ENCODE measurements around the gene UNK. TPM values are rescaled to one million over a fixed set of nuclear protein-coding genes. Genes with fewer than 3 reads are reported as not detected.
"Not testable (repeated sequence)": the region's sequence is repeated elsewhere in the genome, so short reads cannot be mapped to it uniquely, and the experiment has no call there.

Gene UNK
- total RNA-seq, 1 experiment from 2014 or later: 51.4 TPM

DNA sequence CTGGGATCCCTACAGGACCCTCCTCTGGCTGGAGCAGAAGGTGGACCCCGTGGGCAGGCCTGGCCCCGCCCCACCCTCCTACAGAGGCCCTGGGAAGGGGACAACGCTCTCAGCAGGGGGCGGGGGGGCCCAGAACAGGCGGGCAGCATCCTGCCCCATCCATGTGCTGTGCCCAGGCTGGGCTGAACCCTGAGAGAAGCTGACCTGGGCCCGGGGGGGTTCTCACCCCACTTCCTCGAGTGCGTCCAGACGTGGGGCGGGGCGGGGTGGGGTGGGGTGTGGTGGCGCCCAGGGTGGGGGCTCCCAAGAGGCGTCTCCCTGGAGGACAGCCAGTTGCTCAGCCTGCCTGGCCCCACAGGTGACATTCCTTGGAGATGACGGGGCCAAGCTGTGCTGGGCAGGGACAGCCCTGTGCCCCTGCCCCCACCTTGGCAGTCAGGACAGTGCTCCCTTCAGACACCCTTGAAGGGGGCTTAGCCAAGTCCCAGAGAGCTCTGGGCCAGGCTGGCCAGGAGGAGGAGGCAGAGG, 60.0 kb downstream of the UNK start:
- no peak overlapping the region for H3K27ac ChIP-seq
- DNase-seq: peak; percentile 35 to 38
- H3K4me1 ChIP-seq: peaks cover 17% of the 10 kb centered on the region; the same call in 1 of the 2 replicates

DNA sequence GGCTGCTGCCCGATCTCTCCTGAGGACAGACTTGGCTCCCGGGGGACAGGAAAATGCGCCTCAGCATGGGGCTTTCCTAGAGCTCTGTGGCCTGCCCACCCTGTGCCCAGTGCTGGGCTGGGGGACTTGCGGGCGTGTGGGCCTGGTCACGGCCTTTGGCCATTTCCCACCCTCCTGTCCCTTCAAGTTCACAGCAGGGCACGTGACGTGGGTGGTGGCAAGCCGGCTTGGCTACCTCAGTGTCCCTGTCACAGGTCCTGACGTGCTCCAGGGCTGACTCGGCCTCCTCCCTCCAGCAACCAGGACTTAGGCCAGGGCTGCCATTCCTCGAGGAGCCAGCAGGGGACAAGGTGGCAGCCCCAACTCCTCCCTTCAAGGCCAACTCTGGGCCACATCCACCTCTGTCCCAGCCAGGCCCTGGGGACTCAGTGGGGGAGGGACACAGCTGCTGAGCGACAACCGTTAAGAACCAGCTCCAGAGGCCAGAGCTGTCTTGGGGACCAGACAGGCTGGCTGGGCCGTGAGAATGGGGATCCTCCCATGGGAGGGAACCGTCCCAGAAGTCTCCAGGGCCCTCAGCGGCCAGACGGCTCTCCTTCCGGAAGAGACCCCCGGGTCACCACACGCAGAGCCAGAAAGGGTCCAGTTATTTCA, 60.6 kb downstream of the UNK start:
- DNase-seq: peak; percentile 82 to 85
- no peak overlapping the region for H3K27ac ChIP-seq
- H3K27me3 ChIP-seq: no peaks in the 10 kb centered on the region
- H3K4me1 ChIP-seq: peaks cover 17% of the 10 kb centered on the region; the same call in 1 of the 2 replicates
- H3K4me3 ChIP-seq: no peak overlapping the region
- H3K9me3 ChIP-seq (replicated peaks): no peaks in the 10 kb centered on the region
- H3K36me3 ChIP-seq: peaks cover 19% of the 10 kb centered on the region

More for the DNA sequence above, 60.0 kb downstream of the UNK start:
- Histone ChIP-seq H3K4me3 (peak overlapping the region; percentile 31), H3K9me3 (replicated peaks) (no peaks in the 10 kb centered on the region), H3K27me3 (no peaks in the 10 kb centered on the region), H3K36me3 (peaks cover 17% of the 10 kb centered on the region)

DNA sequence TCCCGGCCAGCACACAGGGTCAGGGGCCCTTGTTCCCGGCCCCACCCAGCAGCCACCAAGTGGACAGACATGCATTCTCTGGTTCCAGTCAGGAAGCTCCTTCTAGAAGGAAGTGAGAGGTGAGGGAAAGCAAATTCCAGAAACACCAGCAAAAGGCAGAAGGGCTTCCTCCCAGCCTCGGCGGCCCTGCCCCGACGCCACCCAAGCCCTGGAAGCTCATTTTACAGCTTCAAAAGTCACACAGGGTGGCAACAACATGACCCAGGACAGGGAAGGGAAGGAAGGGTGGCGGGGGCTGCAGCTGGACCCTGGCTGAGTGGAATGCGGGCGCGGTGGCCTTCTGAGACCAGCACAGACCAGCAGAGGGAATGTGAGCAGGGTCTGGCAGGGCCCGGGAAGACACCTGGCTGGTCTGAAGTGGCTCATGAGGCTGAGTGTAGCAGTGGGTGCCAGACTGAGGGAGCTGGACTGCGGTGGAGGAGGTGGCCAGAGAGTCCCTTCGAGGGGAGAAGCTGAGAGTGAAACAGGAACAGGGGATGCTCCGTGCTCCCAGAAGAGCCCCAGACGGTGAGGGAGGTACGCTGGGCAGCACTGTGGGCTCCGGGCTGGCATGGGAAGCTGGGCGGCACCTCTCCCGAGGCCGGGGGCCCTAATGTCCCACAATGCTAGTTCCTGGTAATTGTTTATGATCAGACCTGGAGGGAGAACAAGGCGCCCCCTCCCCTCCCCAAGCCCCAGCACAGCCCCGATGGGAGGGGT, 61.5 kb downstream of the UNK start:
- Histone ChIP-seq H3K9me3 (replicated peaks) (no peaks in the 10 kb centered on the region), H3K27me3 (no peaks in the 10 kb centered on the region), H3K27ac (no peak overlapping the region), H3K4me3 (no peak overlapping the region), H3K36me3 (peaks cover 21% of the 10 kb centered on the region), H3K4me1 (peaks cover 17% of the 10 kb centered on the region; the same call in 1 of the 2 replicates)
- DNase-seq: no peak

DNA sequence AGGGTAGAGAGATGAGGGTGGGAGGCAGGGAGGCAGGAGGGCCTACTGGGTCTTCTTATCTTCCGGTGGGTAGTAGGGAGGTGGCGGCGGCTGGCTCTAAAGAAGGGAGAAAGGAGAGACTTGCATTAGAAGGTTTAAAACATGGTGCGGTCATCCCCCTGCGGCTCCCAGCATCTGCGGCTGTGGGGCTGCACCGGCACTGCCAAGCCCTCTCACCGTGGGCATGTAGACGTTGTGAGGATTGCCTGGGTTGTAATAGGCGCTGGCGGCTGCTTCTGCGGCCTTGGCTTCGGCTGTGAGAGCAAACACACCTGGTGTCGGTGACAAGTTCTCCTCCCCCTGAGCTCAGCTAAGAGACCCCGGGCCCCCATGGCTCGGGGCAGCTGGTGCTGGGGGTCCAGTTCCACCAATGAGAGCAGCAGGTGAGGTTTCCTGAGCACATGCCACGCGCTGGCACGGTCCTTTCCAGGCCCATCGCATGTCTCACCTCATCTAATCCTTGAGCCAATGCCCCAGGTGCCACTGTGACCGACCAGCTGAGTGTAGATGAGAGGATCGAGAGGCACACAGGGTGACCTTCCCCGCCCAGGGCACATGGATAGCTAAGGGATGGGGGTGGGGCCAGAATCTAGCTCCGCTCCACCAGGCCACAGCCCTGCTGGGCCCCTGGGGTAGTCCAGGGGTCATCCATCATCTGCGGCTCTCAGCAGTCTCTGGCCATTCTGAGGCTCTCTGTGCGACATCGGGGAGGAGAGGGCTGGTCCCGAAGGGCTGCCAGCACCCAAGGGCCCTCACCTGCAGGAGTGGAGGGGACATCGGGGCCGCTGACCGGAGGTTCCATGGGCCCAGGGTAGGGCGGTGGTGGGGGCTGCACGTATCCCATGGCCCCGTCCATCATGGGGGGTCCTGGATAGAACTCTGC, 62.3 kb downstream of the UNK start:
- no peaks in the 10 kb centered on the region for H3K9me3 ChIP-seq (replicated peaks)
- H3K27me3 ChIP-seq: no peaks in the 10 kb centered on the region
- H3K4me1 ChIP-seq: peaks cover 17% of the 10 kb centered on the region; the same call in 1 of the 2 replicates
- no peak overlapping the region for H3K27ac ChIP-seq
- peaks cover 25% of the 10 kb centered on the region for H3K36me3 ChIP-seq
- H3K4me3 ChIP-seq: no peak overlapping the region
- DNase-seq: no peak

DNA sequence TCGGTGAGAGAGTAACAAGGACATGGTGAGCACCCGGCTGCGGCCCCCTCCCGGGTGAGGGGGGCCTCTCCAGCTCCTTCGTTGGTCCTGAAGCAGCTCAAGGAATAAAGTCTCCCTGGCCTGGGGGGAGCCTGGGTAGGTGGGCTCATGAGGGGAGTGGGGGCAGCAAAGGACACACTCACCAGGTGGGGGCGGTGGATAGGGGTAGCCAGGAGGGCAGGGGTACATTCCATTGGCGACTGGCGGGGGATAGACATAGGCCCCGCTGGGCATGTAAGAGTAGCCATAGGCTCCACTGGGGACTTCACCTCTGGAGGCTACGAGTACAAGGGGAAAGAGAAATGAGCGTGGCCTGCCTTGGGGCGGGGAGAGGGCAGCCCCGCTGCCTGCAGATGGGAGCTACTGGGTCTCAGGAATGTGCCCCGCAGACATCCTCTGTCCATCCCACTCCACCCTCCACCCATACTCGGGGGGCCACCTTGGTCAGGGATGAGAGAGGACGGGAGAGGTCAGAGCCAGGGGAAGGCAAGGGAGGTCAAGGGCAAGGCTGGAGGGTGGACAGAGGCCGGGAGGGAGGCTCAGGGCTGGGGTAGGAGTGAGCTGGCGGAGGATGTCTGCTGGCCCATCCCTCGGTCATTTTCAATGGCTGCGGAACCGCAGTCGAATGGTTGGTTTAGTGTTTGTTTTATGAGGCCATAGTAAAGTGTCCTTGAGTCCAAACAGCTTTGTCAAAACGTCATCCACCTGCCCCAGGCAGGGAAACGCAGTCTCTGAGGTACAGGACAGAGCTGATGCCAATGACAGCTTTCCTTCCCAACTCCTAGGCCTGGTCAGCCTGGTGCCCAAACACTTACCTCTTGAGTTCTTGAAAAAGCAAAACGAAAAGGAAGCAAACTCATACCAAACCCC, 63.3 kb downstream of the UNK start:
- Histone ChIP-seq H3K4me1 (peaks cover 17% of the 10 kb centered on the region; the same call in 1 of the 2 replicates), H3K36me3 (peaks cover 25% of the 10 kb centered on the region), H3K27me3 (no peaks in the 10 kb centered on the region), H3K9me3 (replicated peaks) (no peaks in the 10 kb centered on the region), H3K27ac (no peak overlapping the region), H3K4me3 (no peak overlapping the region)
- DNase-seq: no peak

DNA sequence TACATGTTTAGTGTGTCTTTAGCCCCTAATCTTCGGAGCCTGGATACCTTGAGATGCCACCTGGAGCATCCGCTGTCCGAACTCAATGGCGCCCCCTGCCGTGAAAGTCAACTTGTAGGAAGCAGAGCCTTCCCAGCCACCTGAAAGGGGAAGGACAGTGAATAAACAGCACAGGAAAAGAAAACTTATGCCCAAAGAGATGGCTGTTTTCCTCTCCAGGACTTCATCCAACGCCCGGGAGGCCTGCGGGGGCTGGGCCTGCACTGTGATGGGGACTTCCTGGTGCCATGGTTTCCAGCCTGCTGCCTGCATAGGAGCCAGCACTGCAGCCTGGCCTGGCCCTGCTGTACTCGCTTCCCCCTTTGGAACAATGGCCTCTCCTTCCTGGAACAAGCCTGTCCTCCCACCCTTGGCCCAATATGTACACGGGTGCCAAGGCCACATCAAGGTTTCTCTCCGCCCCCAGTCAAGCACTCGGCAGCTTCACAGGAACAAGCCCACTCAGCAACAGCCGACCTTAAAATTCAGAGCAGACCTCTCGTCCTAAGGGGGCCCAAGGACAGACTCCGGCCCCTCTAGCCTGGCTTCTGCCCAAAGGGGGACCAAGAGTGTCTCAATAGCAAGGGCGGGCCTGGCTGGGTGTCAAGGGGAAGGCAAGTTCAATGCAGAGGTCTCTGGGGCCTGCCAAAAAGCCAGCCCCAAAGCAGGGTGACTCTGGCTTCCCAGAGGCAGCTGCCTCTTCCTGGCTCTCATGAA, 64.1 kb downstream of the UNK start:
- Histone ChIP-seq H3K9me3 (replicated peaks) (no peaks in the 10 kb centered on the region), H3K4me3 (no peak overlapping the region), H3K36me3 (peaks cover 25% of the 10 kb centered on the region), H3K27me3 (no peaks in the 10 kb centered on the region), H3K27ac (no peak overlapping the region), H3K4me1 (peaks cover 17% of the 10 kb centered on the region; the same call in 1 of the 2 replicates)
- peak; percentile 62 to 63 for DNase-seq

DNA sequence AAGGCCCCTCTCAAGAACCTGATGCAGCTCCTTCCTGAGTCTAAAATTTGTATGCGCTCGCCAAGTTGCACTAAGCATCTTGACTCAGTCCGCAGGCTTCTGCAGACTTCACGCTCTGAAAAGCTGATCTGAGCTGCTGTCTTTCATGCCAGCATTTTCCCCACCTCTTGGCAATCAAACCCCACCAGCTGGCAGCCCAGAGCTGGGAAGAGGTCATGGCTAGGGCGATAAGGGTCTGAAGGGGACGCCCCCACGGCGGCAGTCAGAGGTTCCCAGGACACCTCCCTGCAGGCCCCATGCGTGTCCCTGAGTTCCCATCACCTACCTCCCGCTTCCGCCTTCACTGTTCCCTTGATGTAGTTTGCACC, 64.7 kb downstream of the UNK start:
- no peak for DNase-seq
- Histone ChIP-seq H3K27me3 (no peaks in the 10 kb centered on the region), H3K4me1 (peaks cover 19% of the 10 kb centered on the region; the same call in 1 of the 2 replicates), H3K27ac (no peak overlapping the region), H3K9me3 (replicated peaks) (no peaks in the 10 kb centered on the region), H3K4me3 (no peak overlapping the region), H3K36me3 (peaks cover 25% of the 10 kb centered on the region)

DNA sequence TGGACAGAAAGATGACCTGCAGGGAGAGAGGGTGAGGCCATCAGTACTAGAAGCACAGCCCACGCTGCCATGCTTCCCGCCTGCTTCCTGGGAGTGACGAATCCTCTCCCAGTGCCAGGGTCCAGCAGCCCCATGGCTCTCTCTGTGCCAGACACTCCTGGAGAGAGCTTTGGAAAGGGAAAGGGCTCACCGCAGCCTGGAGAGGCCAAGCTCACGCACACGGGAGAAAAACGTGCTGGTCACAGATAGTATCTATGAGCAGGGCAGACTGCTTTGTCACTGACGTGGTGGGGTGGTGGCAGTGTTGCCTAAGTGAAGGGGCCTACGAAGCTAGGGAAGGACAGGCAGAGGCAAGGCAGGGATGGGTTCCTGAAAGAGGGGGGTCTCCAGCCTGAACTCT, 65.1 kb downstream of the UNK start:
- Histone ChIP-seq H3K4me3 (no peak overlapping the region), H3K4me1 (peaks cover 21% of the 10 kb centered on the region), H3K9me3 (replicated peaks) (no peaks in the 10 kb centered on the region), H3K27me3 (no peaks in the 10 kb centered on the region), H3K27ac (no peak overlapping the region), H3K36me3 (peaks cover 25% of the 10 kb centered on the region)
- DNase-seq: no peak

DNA sequence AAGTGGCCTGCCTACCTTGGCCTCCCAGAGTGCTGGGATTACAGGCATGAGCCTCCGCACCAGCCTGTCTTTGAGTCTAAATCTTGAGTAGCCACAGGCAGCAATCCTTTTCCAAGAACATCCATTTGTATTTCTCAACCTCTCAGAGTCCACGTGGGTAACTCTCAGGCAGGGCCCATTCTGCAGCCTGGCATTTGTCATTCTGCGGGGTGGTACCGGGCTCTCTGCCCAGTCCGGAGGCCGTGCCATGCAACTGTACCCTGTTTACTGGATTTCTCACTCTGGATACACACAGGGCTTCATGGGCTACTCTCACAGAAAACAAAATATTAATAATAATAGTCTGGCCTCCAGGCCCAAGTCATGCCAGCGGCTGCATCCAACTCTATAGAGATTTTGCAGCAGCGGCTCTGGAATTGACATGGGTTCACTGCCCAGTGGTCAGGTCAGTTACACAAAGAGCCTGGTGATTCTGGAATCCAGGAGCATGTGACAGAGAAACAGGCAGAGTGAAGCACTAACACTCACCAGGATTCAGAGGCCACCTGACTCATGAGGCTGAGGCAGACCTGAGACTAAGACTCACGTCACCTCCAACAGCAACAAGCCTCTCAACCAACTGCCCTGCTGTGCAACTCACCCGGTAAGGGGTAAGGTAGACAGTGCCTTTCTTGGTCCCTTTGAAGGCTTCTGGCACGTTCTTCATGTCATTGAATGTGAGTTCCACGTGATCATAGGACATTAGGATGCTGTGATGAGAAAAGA, 66.5 kb downstream of the UNK start:
- H3K27ac ChIP-seq: no peak overlapping the region
- no peak overlapping the region for H3K4me3 ChIP-seq
- no peaks in the 10 kb centered on the region for H3K27me3 ChIP-seq
- H3K9me3 ChIP-seq (replicated peaks): no peaks in the 10 kb centered on the region
- H3K4me1 ChIP-seq: peaks cover 7% of the 10 kb centered on the region
- peaks cover 25% of the 10 kb centered on the region for H3K36me3 ChIP-seq
- DNase-seq: no peak

DNA sequence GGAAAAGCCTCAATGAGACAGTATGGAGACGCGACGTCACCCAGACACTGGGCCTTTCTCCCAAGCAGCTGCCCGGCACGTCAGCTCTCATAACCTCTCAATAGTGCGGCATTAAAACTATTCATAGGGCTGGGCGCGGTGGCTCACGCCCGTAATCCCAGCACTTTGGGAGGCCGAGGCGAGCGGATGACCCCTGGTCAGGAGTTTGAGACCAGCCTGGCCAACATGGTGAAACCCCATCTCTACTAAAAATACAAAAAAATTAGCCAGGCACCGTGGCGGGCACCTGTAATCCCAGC, 67.0 kb downstream of the UNK start:
- not testable (repeated sequence) for H3K9me3 ChIP-seq (replicated peaks); H3K27ac ChIP-seq; H3K27me3 ChIP-seq; H3K4me3 ChIP-seq; DNase-seq
- peaks cover 25% of the 10 kb centered on the region for H3K36me3 ChIP-seq
- peaks cover 11% of the 10 kb centered on the region for H3K4me1 ChIP-seq

DNA sequence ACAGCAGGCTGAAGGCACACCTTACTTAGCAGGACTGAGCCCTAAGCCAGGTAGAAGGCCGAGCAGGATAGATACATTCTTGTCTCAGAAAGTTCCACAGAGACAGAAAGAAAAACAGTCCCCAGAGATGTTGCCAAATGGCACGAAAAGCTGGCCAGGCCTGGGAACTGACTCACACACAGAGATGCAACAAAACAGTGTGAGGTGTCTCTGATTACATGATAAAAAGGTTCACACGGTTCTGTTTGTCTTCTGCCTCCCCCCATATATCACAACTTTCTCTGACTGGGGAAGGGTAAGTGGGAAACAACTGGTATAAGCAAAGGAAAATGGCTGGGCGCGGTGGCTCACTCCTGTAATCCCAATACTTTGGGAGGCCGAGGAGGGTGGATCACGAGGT, 68.8 kb downstream of the UNK start:
- H3K27me3 ChIP-seq: no peaks in the 10 kb centered on the region
- H3K9me3 ChIP-seq (replicated peaks): no peaks in the 10 kb centered on the region
- peaks cover 15% of the 10 kb centered on the region for H3K36me3 ChIP-seq
- no peak overlapping the region for H3K27ac ChIP-seq
- H3K4me3 ChIP-seq: no peak overlapping the region
- H3K4me1 ChIP-seq: peaks cover 11% of the 10 kb centered on the region
- no peak for DNase-seq

DNA sequence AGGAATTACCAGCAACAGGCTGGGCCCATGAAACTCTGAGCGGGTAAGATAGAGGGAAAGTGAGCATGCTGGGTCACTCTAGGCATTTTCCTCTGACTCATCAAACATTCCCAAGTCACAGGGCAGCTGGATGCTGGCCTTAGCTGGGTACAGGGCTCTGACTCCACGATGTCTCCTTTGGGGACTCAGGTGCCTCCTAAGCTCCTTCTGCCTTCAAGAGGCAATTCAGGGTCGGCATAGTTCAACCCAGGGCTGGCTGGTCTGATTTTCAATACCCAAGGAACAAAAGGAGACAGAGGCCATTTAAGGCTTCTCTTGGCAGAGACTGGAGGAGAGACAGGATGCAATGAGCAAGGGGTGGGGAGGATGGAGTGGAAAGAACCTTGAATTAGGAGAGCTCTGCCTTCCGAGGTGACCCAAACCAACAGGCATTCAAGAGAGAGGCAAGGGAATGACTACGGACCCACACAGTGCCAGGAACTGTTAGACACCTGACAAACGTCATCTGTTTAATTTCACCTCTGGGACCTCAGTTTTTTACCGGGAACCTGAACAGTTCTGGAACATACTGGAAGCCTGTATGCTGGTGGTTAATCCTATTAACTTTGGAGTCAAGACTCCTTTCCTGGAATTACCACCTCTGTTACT, 69.6 kb downstream of the UNK start:
- no peaks in the 10 kb centered on the region for H3K27me3 ChIP-seq
- no peak for DNase-seq
- peaks cover 11% of the 10 kb centered on the region for H3K36me3 ChIP-seq
- H3K27ac ChIP-seq: no peak overlapping the region; the same call in 1 of the 2 replicates
- H3K9me3 ChIP-seq (replicated peaks): no peaks in the 10 kb centered on the region
- peaks cover 11% of the 10 kb centered on the region for H3K4me1 ChIP-seq
- H3K4me3 ChIP-seq: peak overlapping the region; percentile 69

Measured in SJCRH30 (cell line).